ENCODE data around the gene ELOVL6. TPM values are rescaled to one million over a fixed set of nuclear protein-coding genes. Genes with fewer than 3 reads are reported as not detected.

ELOVL6 gene
- total RNA-seq, 1 experiment from 2014 or later, result 38.7 TPM

DNA sequence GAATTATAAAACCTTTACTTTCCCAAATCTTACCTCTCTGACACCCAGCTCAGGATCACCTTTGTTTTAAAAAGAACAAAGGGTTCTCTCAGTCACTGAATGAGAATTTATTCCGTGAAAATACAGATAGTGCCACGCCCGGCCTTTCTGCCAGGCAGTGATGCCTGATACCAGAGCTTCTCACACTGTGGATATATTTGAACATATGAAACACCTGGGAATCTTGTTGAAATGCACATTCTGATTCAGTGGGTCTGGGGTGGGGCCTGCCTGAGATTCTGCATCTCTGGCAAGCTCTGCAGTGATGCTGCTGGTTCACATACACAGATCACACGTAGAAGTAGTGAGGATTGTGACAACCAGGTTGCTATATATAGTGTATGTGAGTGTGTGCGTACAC lies 46.0 kb downstream of the ELOVL6 start:
- ChIA-PET CTCF (no interaction called here), POLR2A (no interaction called here), RAD21 (ENCODE audit: low non-redundant PET in 1 of 2, low total read pairs in 2 of 2, uncharacterized antibody in 2 of 2, unreplicated experiment in 2 of 2) (no interaction called here)
- peaks cover 7% of the 10 kb centered on the region for H3K79me2 ChIP-seq (ENCODE audit: insufficient read depth, low read length)
- no peaks in the 10 kb centered on the region for H4K20me1 ChIP-seq (ENCODE audit: insufficient read depth)
- no peaks in the 10 kb centered on the region for H3K9me3 ChIP-seq (ENCODE audit: control insufficient read depth in 1 of 2, insufficient read depth in 1 of 2, low read depth in 1 of 2, low read length in 2 of 2)
- no peaks in the 10 kb centered on the region for H3K9me2 ChIP-seq (ENCODE audit: insufficient read depth)
- H3K4me3 ChIP-seq (replicated peaks in 1 of 2; ENCODE audit: low read depth in 1 of 2, low read length in 2 of 2), result no peak overlapping the region
- H3K27me3 ChIP-seq (ENCODE audit: insufficient read depth, low read length), result no peaks in the 10 kb centered on the region
- BruUV-seq (replicated peaks), result no TSS peak
- intact Hi-C loops (cut with micrococcal nuclease), result no loop called here
- ATAC-seq, result no peak
- H2AFZ ChIP-seq (ENCODE audit: low read depth, low read length, poor library complexity, severe bottlenecking), result no peak overlapping the region
- peaks cover 5 to 12% of the 10 kb centered on the region in 2 experiments for H3K4me1 ChIP-seq (ENCODE audit: control insufficient read depth in 1 of 2, insufficient read depth in 2 of 2, low read length in 2 of 2)
- no peaks in the 10 kb centered on the region for H3K36me3 ChIP-seq (ENCODE audit: control insufficient read depth in 1 of 2, insufficient read depth in 2 of 2, low read length in 2 of 2)
- no peak overlapping the region for H3K27ac ChIP-seq (ENCODE audit: low read depth, low read length)
- no peak for DNase-seq (ENCODE audit: low read depth, low spot score)
- H3K4me2 ChIP-seq (ENCODE audit: low read length), result no peak overlapping the region
- no peak overlapping the region for H3K9ac ChIP-seq (ENCODE audit: low read length)
- no peak for TF ChIP-seq SP1 (IDR thresholded peaks at IDR 0.05; ENCODE audit: low read depth)
- TF ChIP-seq, protein P1, sequence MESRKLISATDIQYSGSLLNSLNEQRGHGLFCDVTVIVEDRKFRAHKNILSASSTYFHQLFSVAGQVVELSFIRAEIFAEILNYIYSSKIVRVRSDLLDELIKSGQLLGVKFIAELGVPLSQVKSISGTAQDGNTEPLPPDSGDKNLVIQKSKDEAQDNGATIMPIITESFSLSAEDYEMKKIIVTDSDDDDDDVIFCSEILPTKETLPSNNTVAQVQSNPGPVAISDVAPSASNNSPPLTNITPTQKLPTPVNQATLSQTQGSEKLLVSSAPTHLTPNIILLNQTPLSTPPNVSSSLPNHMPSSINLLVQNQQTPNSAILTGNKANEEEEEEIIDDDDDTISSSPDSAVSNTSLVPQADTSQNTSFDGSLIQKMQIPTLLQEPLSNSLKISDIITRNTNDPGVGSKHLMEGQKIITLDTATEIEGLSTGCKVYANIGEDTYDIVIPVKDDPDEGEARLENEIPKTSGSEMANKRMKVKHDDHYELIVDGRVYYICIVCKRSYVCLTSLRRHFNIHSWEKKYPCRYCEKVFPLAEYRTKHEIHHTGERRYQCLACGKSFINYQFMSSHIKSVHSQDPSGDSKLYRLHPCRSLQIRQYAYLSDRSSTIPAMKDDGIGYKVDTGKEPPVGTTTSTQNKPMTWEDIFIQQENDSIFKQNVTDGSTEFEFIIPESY (IDR thresholded peaks at IDR 0.05; ENCODE audit: extremely low read depth, insufficient replicate concordance, low read length), result no peak
- TF ChIP-seq YY1 (IDR thresholded peaks at IDR 0.05; ENCODE audit: extremely low read depth, insufficient replicate concordance, low read depth, low read length), result no peak
- TF ChIP-seq, protein P2, sequence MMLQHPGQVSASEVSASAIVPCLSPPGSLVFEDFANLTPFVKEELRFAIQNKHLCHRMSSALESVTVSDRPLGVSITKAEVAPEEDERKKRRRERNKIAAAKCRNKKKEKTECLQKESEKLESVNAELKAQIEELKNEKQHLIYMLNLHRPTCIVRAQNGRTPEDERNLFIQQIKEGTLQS (IDR thresholded peaks at IDR 0.05), result no peak
- TF ChIP-seq EGR1 (IDR thresholded peaks at IDR 0.05; ENCODE audit: low read depth), result no peak
- TF ChIP-seq CBX3 (IDR thresholded peaks at IDR 0.05; ENCODE audit: low read depth), result no peak
- TF ChIP-seq ZNF274 (IDR thresholded peaks at IDR 0.05; ENCODE audit: low read depth, low read length), result no peak
- no peak for TF ChIP-seq TCF7L2 (IDR thresholded peaks at IDR 0.05; ENCODE audit: borderline replicate concordance, extremely low read depth, insufficient read depth, insufficient read length)
- TF ChIP-seq SIN3A (IDR thresholded peaks at IDR 0.05; ENCODE audit: low read depth), result no peak
